ENCODE results near the gene IDNK.

The IDNK gene

DNA sequence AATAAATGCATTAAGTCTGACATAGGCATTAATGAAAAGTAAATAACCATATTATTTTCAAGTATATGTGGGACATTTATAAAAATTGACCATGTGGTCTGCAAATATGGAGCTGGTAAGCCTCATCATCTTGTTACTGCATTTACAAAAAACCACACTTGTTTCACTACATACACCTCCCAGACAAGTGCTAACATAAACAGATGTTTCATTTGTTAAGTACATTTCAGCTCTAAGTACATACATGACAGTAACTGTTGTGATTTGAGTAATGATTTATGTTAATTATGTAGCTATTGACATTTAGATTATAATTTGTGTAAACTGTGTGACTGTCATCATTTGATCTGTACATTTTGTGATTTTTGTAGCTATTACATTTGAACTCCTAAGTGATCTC, 13.9 kb downstream of the IDNK start:
- H3K4me1 ChIP-seq (ENCODE audit: insufficient read depth, low read length, poor library complexity, severe bottlenecking), result no peaks in the 10 kb centered on the region
- no peaks in the 10 kb centered on the region for H3K9me2 ChIP-seq (replicated peaks; ENCODE audit: low read depth, low read length)
- TF ChIP-seq CTCF (conservative IDR thresholded peaks at IDR 0.05; ENCODE audit: low read length) (no peak), EZH2phosphoT487 (IDR thresholded peaks at IDR 0.05; ENCODE audit: borderline replicate concordance) (no peak)
- H3K4me3 ChIP-seq (ENCODE audit: low read length, poor library complexity, severe bottlenecking), result no peak overlapping the region
- H3K27me3 ChIP-seq (ENCODE audit: insufficient read depth, low read length, poor library complexity, severe bottlenecking), result no peaks in the 10 kb centered on the region
- H3K4me2 ChIP-seq (ENCODE audit: low read depth, low read length, poor library complexity, severe bottlenecking), result no peak overlapping the region
- no peak overlapping the region for H2AFZ ChIP-seq (ENCODE audit: low read length)
- H4K20me1 ChIP-seq (ENCODE audit: insufficient read depth, low read length, poor library complexity, severe bottlenecking), result no peaks in the 10 kb centered on the region
- H3K79me2 ChIP-seq (ENCODE audit: insufficient read depth, low read length), result no peaks in the 10 kb centered on the region
- no peak overlapping the region for H3K9ac ChIP-seq (ENCODE audit: low read depth, low read length, poor library complexity, severe bottlenecking)
- no peaks in the 10 kb centered on the region for H3K36me3 ChIP-seq (ENCODE audit: insufficient read depth, low read length)
- no peaks in the 10 kb centered on the region for H3K9me3 ChIP-seq (ENCODE audit: insufficient read depth, low read depth, low read length)
- no peaks in the 10 kb centered on the region for H3F3A ChIP-seq (ENCODE audit: low read depth)

DNA sequence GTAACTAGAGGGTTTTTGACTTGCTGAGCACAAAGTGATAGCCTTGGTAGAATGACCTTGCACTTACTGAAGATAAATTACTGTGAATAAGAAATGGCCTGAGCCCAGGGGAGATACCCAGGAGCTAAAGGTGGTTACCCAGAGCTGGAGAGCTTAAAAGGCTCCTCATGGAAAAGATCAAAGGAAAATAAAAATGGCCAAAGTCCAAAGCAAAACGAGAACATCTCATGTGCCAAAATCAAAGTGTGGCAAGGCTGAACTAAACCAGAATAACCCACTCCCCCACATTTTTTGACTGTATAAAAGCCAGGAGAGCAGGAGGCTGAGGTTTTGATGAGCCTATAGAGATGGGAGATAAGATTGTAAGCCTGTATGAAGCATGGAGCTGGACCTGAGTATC, 14.4 kb downstream of the IDNK start:
- no peak overlapping the region for H3K4me3 ChIP-seq (ENCODE audit: low read length, poor library complexity, severe bottlenecking)
- no peaks in the 10 kb centered on the region for H3K36me3 ChIP-seq (ENCODE audit: insufficient read depth, low read length)

GRCh38 chr9:83639266-83639665, 16.3 kb downstream of the IDNK start:
- no peak overlapping the region for H2AFZ ChIP-seq (ENCODE audit: low read length)
- H3K4me2 ChIP-seq (ENCODE audit: low read depth, low read length, poor library complexity, severe bottlenecking), result no peak overlapping the region
- H3K79me2 ChIP-seq (ENCODE audit: insufficient read depth, low read length), result no peaks in the 10 kb centered on the region
- TF ChIP-seq EZH2phosphoT487 (IDR thresholded peaks at IDR 0.05; ENCODE audit: borderline replicate concordance), result no peak
- no peak overlapping the region for H3K4me3 ChIP-seq (ENCODE audit: low read length, poor library complexity, severe bottlenecking)
- no peaks in the 10 kb centered on the region for H3K9me3 ChIP-seq (ENCODE audit: insufficient read depth, low read depth, low read length)
- no peaks in the 10 kb centered on the region for H3K4me1 ChIP-seq (ENCODE audit: insufficient read depth, low read length, poor library complexity, severe bottlenecking)
- H4K20me1 ChIP-seq (ENCODE audit: insufficient read depth, low read length, poor library complexity, severe bottlenecking), result no peaks in the 10 kb centered on the region
- no peaks in the 10 kb centered on the region for H3K27me3 ChIP-seq (ENCODE audit: insufficient read depth, low read length, poor library complexity, severe bottlenecking)
- H3K36me3 ChIP-seq (ENCODE audit: insufficient read depth, low read length), result no peaks in the 10 kb centered on the region
- H3K9ac ChIP-seq (ENCODE audit: low read depth, low read length, poor library complexity, severe bottlenecking), result no peak overlapping the region
- H3F3A ChIP-seq (ENCODE audit: low read depth), result no peaks in the 10 kb centered on the region
- H3K9me2 ChIP-seq (replicated peaks; ENCODE audit: low read depth, low read length), result no peaks in the 10 kb centered on the region

More for the DNA sequence above, 14.4 kb downstream of the IDNK start:
- Histone ChIP-seq H3F3A (ENCODE audit: low read depth) (no peaks in the 10 kb centered on the region), H3K9me2 (replicated peaks; ENCODE audit: low read depth, low read length) (no peaks in the 10 kb centered on the region), H3K27me3 (ENCODE audit: insufficient read depth, low read length, poor library complexity, severe bottlenecking) (no peaks in the 10 kb centered on the region), H3K79me2 (ENCODE audit: insufficient read depth, low read length) (no peaks in the 10 kb centered on the region), H3K9me3 (ENCODE audit: insufficient read depth, low read depth, low read length) (no peaks in the 10 kb centered on the region), H3K4me2 (ENCODE audit: low read depth, low read length, poor library complexity, severe bottlenecking) (no peak overlapping the region), H2AFZ (ENCODE audit: low read length) (no peak overlapping the region), H3K4me1 (ENCODE audit: insufficient read depth, low read length, poor library complexity, severe bottlenecking) (no peaks in the 10 kb centered on the region), H3K9ac (ENCODE audit: low read depth, low read length, poor library complexity, severe bottlenecking) (no peak overlapping the region), H4K20me1 (ENCODE audit: insufficient read depth, low read length, poor library complexity, severe bottlenecking) (no peaks in the 10 kb centered on the region)
- no peak for TF ChIP-seq EZH2phosphoT487 (IDR thresholded peaks at IDR 0.05; ENCODE audit: borderline replicate concordance)
- no peak for TF ChIP-seq CTCF (conservative IDR thresholded peaks at IDR 0.05; ENCODE audit: low read length)

- Histone ChIP-seq H3K9ac (ENCODE audit: low read depth, low read length, poor library complexity, severe bottlenecking) (no peak overlapping the region), H4K20me1 (ENCODE audit: insufficient read depth, low read length, poor library complexity, severe bottlenecking) (no peaks in the 10 kb centered on the region), H3K27me3 (ENCODE audit: insufficient read depth, low read length, poor library complexity, severe bottlenecking) (no peaks in the 10 kb centered on the region), H3K79me2 (ENCODE audit: insufficient read depth, low read length) (no peaks in the 10 kb centered on the region), H3K9me3 (ENCODE audit: insufficient read depth, low read depth, low read length) (no peaks in the 10 kb centered on the region), H3K4me2 (ENCODE audit: low read depth, low read length, poor library complexity, severe bottlenecking) (no peak overlapping the region), H3K9me2 (replicated peaks; ENCODE audit: low read depth, low read length) (no peaks in the 10 kb centered on the region), H3K36me3 (ENCODE audit: insufficient read depth, low read length) (no peaks in the 10 kb centered on the region), H3K4me3 (ENCODE audit: low read length, poor library complexity, severe bottlenecking) (no peak overlapping the region), H3K4me1 (ENCODE audit: insufficient read depth, low read length, poor library complexity, severe bottlenecking) (no peaks in the 10 kb centered on the region), H3F3A (ENCODE audit: low read depth) (no peaks in the 10 kb centered on the region), H2AFZ (ENCODE audit: low read length) (no peak overlapping the region)
- TF ChIP-seq CTCF (conservative IDR thresholded peaks at IDR 0.05; ENCODE audit: low read length) (no peak), EZH2phosphoT487 (IDR thresholded peaks at IDR 0.05; ENCODE audit: borderline replicate concordance) (no peak)
These were observed 19.9 kb downstream of the IDNK start for GRCh38 chr9:83642793-83643192.

Measured in Loucy (cell line).